Activated CD8-positive, alpha-beta memory T cell treated with anti-CD3 and anti-CD28 coated beads for 24 hours (primary cell): ENCODE measurements around the gene MTHFS.
"Not testable (repeated sequence)": the region's sequence is repeated elsewhere in the genome, so short reads cannot be mapped to it uniquely, and the experiment has no call there.

Experiments used
- DNase-seq: peaks from one replicate; pipeline ENCODE4 v3.0.0-alpha.2; 2020

MTHFS gene

DNA sequence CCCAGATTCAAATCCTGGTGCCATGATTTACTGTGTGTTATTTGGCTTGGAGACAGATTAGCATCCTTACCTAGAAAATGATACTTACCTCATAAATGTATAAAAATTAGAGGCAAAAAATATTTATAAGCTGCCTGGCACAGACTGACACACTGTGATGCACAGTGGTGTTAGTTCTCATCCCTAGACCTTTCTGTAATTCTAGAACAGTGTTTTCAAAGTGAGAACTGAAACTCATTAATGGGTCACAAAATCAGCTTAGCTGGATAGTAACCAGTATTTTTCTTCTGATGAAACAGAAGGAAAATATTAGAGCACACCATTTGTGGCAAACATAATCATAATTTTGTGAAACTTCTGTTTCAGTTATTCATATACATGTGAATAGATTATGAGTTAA is 17.9 kb upstream of the MTHFS start:
- DNase-seq: no peak

DNA sequence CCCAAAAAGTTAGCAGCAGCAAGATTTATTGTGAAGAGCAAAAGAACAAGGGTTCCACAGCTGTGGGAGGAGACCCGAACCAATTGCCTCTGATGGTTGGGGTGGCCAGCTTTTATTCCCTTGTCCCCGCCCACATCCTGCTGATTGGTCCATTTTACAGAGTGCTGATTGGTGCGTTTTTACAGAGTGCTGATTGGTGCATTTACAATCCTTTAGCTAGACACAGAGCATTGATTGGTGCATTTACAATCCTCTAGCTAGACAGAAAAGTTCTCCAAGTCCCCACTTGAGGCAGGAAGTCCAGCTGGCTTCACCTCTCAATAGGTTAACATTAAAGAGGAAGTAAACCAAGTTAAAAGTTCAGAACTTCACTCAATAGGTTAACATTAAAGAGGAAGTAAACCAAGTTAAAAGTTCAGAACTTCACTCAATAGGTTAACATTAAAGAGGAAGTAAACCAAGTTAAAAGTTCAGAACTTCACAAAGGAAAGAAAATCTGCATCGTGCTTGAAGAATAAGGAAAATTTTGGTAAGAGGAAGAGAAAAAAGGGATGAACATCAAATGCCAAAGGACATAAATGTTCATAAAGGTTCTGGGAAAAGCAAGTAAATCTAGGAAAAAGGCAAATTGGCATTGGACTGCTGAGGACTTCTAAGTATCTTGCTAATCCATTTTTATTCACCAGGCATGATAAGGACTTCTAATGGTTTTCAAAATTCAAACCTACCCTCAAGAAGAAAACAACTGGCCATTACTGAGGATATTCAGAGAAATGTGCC is 12.9 kb upstream of the MTHFS start:
- not testable (repeated sequence) for DNase-seq

DNA sequence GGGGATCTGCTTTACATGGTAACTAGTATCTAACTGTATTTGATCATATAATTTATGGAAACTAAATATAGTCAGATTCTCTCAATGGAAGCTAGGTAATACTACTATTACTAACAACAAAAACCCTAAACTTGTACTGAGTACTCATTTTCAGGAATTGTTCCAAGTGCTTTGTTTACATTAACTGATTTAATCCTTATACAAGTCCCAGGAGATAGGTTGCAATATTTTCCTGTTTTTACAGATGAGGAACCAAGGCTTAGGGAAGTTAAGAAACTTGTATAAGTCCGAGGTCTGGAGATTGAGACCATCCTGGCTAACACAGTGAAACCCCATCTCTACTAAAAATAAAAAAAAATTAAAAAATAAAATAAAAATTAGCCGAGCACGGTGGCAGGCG is 7.5 kb upstream of the MTHFS start:
- no peak for DNase-seq

DNA sequence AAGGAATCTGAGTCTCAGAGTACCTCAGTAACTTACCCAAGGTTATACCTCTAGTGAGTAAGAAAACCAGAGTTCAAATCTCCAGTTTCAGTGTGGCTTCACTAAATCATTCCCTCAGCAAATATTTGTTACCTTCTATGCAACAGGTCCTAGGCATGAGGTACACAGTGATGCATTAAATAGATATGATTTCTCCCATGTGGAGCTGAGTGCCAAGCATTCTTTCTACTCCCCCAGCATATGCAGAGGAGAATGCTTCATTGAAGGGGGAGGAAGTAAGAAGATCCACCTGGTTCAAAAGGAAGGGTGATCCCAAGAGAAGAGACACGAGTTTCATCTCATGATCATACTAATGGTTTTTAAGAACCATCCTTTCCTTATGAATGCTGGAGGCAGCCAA is 6.8 kb upstream of the MTHFS start:
- no peak for DNase-seq

DNA sequence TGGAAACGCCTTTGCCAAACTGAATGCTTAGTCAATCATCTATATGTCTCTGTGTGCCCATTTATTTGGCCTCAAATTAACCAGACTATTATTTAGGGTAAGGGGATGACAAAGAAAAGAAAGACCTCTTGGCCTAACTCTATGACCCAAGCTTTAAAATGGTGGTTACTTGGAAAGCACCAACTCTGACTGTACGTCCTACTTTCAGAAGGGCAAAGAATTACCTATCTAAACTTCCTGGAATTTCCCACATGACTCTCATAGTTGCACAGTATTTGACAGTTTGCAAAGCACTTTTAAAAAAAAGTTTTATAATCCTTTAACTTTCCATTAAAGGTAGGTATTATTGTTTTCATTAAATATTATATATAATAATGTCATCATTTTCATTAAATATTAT is 6.3 kb upstream of the MTHFS start:
- no peak for DNase-seq

DNA sequence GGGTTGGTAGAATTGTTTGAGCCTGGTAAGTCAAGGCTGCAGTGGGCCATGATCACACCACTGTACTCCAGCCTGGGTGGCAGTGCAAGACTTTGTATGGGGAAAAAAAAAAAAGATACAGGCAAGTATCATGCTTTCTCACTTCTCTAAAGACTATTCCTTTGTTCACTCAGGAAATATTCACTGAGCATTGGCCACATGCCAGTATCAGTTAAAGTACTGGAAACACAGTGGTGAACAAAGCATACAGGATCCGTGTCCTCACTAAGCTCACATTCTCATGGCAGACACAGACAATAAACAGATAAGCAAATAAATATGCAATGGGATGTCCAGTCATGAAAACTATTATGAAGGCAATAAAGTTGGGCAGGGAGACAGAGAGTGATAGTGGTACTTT is 5.1 kb upstream of the MTHFS start:
- DNase-seq: no peak

DNA sequence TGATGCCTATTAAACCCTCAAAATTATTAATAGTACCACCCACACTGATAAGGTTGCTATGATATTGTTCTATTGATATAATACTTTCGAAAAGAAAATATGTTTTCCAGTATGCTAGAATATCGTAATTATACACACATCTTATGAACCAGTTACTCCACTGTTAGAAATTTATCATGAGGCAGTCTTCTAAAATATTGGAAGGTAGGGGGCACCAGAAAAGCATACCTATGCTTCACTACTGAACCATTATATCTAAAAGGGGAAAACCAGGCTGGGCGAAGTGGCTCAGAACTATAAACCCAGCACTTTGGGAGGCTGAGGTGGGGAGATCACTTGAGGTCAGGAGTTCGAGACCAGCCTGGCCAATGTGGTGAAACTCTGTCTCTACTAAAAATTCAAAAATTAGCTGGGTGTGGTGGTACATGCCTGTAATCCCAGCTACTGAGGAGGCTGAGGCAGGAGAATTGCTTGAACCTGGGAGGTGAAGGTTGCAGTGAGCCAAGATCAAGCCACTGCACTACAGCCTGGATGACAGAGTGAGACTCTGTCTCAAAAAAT is 4.1 kb upstream of the MTHFS start:
- DNase-seq: not testable (repeated sequence)

DNA sequence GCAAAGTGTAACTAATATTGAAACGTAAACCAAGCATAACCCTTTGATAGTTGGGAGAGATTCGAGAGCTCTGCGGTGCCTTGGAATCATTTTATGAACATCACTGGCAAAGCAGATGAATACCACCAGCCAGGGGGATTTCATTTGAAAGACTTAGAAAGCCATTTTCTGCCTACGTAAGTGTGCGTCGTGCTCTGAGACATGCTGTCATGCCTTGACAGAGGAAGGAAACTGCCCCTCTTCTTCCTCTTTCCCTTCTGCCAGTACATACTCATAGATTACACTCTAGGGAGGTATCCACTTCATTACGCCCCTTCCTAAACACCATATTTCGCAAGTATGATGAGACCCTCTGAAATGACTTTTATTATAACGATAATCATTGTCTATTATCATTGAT is 3.3 kb upstream of the MTHFS start:
- no peak for DNase-seq

DNA sequence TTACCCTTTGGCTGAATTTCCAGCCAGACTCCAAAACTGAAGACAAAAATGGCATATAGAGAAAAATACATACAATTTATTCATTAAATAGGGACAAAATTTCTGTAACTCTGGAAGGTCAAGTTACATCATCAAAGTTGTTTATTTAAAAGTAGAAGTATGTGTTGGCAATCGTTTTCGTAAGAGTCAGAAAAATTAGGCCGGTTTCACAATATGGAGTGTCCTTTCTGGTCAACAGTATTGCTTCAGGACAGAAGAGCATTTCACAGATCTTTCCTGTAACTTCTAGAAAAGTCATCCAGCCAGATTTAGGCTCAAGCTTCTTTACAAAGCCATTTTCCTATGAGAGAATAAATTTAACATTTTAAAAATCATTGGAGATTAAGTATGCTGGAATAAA is 2.0 kb upstream of the MTHFS start:
- DNase-seq: not testable (repeated sequence)

DNA sequence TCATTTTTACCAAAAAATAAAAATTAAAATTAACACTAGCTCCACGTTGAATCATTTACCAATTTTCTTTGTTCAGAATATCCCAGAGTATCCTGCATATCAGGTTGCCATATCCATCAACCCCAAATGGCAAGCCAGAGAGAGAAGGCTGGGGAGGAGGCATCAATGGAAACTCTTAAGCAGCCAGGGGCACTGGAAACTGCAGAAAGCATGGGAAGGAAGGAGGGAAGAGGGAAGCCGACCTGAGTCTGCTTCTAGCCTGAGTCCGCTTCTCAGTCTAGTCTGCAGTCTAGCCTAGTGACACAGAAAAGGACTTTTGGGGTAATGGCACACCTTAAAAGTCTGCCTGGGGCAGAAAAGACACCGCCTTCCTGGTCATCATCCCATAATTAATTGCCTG is 1.6 kb upstream of the MTHFS start:
- DNase-seq: no peak

DNA sequence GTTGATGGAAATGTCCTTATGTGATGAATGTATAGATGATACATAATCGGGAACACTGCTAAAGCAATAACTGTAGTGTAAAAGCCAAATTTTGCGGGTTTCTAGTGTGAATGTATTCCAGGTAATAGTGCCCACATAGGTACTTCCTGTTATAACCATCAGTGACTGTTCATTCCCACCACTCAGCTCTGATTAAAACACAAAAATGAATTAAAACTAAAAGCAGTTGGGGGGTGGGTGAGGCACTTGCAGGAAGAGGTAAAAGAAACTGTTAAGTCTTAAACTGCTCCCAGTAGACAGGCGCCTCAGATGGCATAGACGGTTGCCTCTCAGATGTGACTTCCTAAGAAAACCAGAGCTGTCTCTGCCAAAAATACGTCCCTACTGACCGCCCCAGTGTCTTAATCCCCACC is 893 bp upstream of the MTHFS start:
- DNase-seq: no peak

DNA sequence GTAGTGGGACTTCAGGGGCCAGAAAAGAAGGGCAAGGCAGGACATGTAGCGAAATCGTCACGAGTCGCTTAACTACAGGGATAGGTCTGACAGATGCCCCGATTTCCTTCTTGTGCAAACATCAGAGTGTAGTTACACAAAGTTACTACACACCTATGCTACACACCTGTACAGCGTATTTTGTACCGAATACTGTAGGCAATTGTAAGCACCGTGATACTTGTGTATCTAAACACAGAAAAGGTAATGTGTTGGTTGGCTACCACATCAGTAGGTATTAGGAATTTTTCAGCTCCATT is 515 bp upstream of the MTHFS start:
- DNase-seq: no peak

DNA sequence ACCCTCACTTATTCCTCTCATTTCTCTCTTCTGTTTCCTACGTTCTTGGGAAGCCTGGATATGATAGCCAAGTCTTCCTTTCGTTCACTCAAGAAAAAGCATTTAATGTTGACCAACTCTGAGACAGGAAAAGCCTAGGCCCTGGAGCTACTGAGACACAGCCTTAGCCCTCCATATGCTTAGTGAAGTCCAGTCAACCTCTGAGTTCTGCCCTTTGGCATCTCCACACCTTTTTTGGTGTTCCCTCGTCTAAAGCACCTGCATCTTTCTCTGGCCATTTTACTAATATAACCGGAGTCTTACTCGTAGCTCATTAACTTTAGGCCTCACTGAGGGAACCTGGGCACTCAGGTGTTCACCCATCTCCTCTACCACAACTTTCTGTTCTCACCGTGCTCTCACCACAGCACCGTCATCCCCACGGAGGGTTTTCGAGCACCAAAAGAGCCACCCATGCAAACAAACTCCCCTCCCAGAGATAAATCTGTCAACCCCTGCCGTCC is 632 bp downstream of the MTHFS start:
- no peak for DNase-seq

DNA sequence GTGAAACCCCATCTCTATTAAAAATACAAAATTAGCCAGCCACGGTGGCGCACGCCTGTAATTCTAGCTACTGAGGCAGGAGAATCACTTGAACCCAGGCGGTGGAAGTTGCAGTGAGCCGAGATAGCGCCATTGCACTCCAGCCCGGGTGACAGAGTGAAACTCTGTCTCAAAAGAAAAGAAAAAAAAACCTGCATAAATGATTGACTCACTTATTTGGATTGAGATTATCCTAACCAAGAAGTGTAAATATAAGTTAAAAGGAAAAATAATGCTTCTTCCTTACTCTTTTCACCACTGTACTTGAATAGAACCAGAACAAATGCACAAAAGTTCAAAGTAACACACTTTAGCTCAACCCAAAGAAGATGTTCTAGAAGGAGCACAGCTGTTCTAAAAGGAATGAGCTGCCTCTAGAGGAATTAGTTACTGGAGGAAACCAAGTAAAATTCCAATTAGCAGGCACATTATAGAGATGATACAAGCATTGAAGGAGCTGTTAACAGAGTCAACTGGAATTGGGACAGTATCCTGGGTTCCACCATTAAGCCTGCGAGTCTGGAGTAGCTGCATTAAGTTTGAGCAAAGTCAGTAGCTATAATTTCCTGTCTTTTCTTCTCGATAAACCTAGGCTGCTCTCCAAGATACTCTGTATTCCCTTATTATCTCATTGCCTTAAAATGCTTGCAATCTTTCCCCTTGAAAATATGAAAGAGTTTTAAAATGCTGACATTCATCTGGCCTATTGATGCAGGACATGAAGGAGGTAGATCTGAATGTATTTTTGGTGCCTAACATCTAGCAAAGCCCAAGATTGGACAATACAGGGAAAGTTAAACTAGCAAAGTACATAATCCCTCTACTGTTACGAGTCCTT is 9.5 kb downstream of the MTHFS start:
- no peak for DNase-seq

DNA sequence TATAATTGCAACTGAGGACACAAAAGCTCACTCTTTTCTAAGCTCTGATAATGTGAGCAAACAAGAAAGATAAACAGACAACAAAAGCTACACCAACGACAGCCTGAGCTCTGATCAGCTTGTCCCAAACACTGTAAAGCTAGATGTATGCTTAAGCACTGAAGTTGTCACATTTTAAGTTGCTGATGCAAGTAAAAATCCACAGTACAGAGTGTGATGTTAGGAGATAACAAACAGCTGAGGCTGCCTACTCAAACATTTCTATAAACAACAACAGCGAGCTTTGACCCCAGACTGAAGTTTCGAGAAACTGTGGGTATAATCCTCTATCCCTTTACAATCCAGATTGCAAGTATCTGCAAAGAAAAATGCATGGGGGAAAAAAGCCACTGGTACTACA is 10.7 kb downstream of the MTHFS start:
- DNase-seq: no peak

DNA sequence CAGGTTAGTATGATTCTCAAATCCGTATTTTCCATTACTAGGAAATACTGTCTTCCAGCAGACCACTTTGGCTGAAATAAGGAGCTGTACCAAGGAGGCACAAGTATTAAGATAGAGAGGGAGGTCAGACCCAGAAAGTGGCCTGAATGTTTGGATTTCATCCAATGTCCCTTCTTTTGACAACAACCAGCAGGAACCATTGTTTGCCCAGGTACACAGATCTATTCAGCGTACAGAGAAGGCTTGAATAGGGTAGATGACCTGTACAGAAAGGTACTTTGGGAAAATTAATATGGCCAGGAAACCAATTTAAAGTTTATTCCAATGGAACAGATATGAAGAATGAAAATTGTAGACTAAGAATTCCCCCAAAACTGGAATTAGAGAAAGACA is 12.6 kb downstream of the MTHFS start:
- DNase-seq: no peak

DNA sequence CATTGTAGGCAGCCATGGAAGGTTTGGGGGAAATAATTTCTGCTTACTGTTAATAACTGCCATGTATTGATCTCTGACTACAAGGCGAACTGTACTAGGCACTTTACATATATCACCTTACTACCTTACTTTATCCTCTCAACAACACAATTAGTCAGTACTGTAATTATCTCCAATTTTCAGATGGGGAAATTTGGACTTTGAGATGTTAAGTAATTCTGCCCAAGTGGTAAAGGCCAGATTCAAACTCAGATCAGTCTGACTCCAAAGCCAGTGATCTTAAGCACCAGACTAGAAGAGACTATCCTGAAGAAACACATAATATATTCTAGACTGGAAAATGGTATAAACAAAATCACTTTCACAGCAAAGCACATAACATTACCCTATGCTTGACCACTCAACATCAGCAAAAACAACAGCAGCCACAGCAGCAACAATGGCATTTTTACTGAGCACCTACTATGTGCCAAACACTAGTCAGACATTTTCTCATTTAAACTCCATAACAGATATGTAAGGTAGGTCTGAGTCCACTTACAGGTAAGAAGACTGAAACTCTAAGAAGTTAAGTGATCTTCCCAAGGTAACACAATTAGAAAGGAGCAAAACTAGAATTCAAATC is 13.1 kb downstream of the MTHFS start:
- DNase-seq: no peak

DNA sequence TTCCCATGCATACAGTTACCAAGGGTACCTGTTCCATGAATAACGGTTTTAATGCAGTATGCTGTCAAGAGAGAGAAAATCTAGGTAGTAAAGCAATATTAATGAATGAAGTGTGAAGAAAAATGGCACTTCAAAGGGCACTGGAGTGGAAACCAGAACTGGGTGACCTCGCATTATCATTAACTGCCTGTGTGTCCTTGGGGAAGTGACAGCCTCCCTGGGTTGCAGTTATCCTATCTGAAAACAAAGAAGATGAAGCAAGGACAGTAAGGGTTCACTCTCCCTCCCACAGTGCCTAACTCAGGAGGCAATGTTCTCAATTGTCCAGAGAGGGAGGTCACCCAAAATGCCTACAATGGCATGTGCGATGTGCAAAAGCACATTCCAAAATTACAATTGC is 15.1 kb downstream of the MTHFS start:
- DNase-seq: no peak

DNA sequence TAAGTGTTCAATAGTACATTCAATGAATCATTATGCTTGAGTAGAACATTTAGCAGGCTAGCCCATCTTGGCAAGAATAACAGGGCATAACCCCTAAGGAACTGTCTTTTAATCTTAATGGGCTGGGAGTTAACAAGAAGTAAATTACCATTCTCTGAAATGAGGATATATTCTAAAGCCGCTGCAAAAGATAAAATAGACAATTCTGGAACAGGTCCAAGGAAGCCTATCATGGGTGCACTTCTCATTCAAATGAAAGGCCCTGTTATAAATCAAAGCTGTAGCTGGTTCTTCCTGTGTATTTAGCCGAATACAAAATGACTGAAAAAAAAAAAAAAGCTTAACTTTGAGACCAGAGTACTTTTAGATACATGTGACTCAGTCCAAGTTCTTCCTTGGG is 15.6 kb downstream of the MTHFS start:
- DNase-seq: no peak

DNA sequence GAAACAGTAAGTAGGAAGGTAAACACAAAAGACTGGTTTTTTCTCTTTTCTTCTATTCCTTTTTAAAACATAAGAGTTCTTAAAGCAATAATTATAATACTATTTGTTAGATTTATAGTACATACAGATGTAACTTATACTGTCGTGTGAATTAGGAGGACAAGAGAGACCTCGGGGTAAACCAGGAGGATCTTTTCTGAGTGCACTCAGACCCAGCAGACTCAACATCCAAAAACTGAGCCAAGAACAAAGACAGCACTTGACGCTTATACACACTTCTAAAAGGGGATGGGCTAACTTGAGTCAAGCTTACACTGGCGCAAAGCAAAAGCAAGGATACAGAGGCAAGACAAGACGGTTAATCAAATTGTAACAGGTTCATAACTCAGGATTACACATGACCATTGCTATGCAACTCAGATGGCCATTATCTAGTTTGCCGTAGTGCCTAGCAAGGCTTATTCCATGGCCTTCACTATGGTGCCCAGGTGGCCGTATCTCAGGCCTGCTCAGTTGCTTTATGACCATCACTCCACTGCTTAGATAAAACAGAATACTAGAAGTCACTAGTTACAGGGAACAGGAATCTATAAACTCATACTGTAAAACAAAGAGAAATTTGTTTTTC is 18.6 kb downstream of the MTHFS start:
- no peak for DNase-seq

DNA sequence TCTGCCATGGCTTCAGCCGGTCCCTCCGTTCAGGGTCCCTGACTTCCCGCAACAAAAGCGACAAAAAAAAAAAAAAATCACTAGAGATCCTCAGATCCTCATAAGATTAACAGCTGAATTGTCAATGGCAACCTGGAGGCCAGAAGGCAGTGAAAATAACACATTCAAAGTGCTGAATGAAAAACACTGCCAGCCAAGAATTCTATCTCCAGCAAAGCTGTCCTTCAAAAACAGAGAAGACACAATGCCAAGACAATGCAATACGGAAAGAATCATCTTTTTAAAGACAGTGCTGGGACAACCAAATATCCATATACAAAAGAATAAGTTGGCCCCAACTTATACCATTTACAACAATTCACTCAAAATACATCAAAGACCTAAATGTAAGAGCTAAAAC is 21.6 kb downstream of the MTHFS start:
- DNase-seq: no peak

DNA sequence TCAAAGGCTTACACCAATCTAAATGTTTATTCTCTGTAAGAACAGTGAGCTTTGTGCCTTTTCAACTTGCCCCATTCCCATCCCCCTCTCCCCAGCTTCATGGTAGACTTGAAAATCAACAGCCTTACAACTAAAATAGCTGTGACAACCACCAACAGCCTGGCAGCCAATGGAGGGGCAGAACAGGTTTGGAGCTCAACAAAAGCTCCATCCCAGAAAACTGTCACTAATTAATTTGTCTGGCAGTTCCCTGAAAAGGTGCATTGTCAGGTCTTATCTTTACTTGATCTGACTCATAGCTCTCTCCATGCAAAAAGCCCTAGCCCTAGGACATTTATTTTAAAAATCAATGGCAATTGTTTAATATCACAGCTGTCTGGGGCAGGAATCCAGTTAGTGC is 22.6 kb downstream of the MTHFS start:
- no peak for DNase-seq

DNA sequence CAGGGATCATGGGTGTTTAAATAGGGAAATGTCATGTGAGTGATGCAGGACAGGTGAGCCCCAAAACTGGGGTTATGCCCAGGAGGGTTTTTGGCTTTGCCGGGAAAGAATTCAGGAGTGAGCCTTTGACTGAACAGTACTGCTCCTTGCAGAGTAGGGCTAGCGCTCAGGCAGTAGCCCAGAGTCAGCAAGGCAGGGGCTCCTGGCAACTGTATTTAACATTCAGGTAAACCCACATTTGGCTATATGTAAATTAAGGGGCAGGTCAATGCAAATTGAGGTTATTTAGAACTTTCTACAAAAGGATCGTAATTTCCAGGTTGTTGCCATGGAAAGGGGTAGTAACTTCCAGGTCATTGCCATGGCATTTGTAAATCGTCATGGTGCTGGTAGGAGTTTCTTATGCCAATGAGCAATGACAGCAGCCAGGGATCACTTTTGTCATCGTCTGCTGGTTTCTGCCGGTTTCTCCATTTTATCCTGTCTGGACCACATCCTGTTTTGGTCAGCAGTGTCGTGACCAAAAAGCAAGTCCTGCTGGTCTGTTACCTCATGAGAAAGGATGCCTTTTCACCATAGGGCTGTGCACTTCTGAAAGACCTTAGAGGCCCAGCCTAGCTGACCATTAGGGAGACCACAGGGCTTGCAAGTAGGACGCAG is 24.3 kb downstream of the MTHFS start:
- no peak for DNase-seq
